CD14-positive monocyte (primary cell): ENCODE measurements around the gene RALGAPB. TPM values are rescaled to one million over a fixed set of nuclear protein-coding genes. Genes with fewer than 3 reads are reported as not detected.

Source experiments
- DNase-seq, 3 donors: peaks; one replicate each; pipeline ENCODE4 v3.0.0-alpha.2; 2011 to 2022
- H2AFZ ChIP-seq: 2 replicates; pipeline ENCODE4 v1.6.0; 2012; ENCODE audit warnings: mild to moderate bottlenecking, low read depth, low read length, inconsistent platforms; ENCODE audit not compliant: insufficient read depth, poor library complexity, severe bottlenecking
- H3K27ac ChIP-seq, 2 donors: 1 replicate in 1 of 2; 2 replicates in 1 of 2; pipeline ENCODE4 v1.5.1; 2012 to 2013; ENCODE audit warnings: low read length in 2 of 2, control low read depth in 1 of 2, inconsistent platforms in 1 of 2, low read depth in 1 of 2, mild to moderate bottlenecking in 1 of 2
- H3K27me3 ChIP-seq, 2 donors: one replicate each; pipeline versions ENCODE4 v1.6.0 to v1.6.1; 2011 to 2013; ENCODE audit warnings: low read length in 2 of 2; ENCODE audit not compliant: control insufficient read depth in 2 of 2, insufficient read depth in 2 of 2
- H3K36me3 ChIP-seq, 2 donors: replicated peaks in 1 of 2; 1 replicate in 1 of 2; 2 replicates in 1 of 2; pipeline versions ENCODE4 v1.5.1 to v1.6.1; 2012 to 2013; ENCODE audit warnings: low read length in 2 of 2, control low read depth in 1 of 2, inconsistent platforms in 1 of 2, mild to moderate bottlenecking in 1 of 2; ENCODE audit not compliant: insufficient read depth in 2 of 2, control insufficient read depth in 1 of 2
- H3K4me1 ChIP-seq, 2 donors: 1 replicate in 1 of 2; 2 replicates in 1 of 2; pipeline versions ENCODE4 v1.5.1 to v1.6.1; 2012 to 2013; ENCODE audit warnings: low read length in 2 of 2, control low read depth in 1 of 2, inconsistent platforms in 1 of 2, mild to moderate bottlenecking in 1 of 2, moderate library complexity in 1 of 2; ENCODE audit not compliant: insufficient read depth in 2 of 2, control insufficient read depth in 1 of 2
- H3K4me2 ChIP-seq: replicated peaks from 2 replicates; pipeline ENCODE3; 2012; ENCODE audit warnings: low read length, moderate library complexity, mild to moderate bottlenecking; ENCODE audit not compliant: poor library complexity, severe bottlenecking; ENCODE audit errors: extremely low read depth
- H3K4me3 ChIP-seq, 3 experiments: fragments of 200-600 bp in 1 of 3; sonication (generic) in 1 of 3; replicated peaks in 1 of 3; 1 replicate in 2 of 3; 2 replicates in 1 of 3; pipeline ENCODE4 v1.5.1; 2011 to 2013; ENCODE audit warnings: low read length in 3 of 3, mild to moderate bottlenecking in 3 of 3, control low read depth in 2 of 3, low read depth in 2 of 3, inconsistent platforms in 1 of 3, moderate library complexity in 1 of 3
- H3K79me2 ChIP-seq: 2 replicates; pipeline ENCODE4 v1.6.0; 2012; ENCODE audit warnings: mild to moderate bottlenecking, control low read depth, inconsistent platforms, low read length, moderate library complexity; ENCODE audit not compliant: insufficient read depth
- H3K9ac ChIP-seq: 2 replicates; pipeline ENCODE4 v1.6.0; 2017; ENCODE audit warnings: low read length, mild to moderate bottlenecking; ENCODE audit not compliant: insufficient read depth, poor library complexity, severe bottlenecking
- H3K9me3 ChIP-seq, 2 donors: replicated peaks in 1 of 2; 1 replicate in 1 of 2; 2 replicates in 1 of 2; pipeline versions ENCODE4 v1.5.1 to v1.6.1; 2012 to 2013; ENCODE audit warnings: low read length in 2 of 2, control low read depth in 1 of 2; ENCODE audit not compliant: control insufficient read depth in 1 of 2, insufficient read depth in 1 of 2
- H4K20me1 ChIP-seq: 2 replicates; pipeline ENCODE4 v1.6.0; 2012; ENCODE audit warnings: mild to moderate bottlenecking, low read length, control low read depth, moderate library complexity; ENCODE audit not compliant: insufficient read depth
- H3K27ac Mint-ChIP-seq, 7 donors: one replicate each; pipeline ENCODE4 v1.8.0; 2020; ENCODE audit warnings: mild to moderate bottlenecking in 7 of 7, mixed read lengths in 7 of 7, moderate library complexity in 6 of 7, inconsistent platforms in 2 of 7
- H3K27me3 Mint-ChIP-seq, 3 donors: one replicate each; pipeline ENCODE4 v1.8.0; 2021 to 2022; ENCODE audit warnings: low read depth in 3 of 3, mild to moderate bottlenecking in 3 of 3, mixed read lengths in 3 of 3, moderate library complexity in 3 of 3, inconsistent platforms in 1 of 3
- H3K36me3 Mint-ChIP-seq, 2 donors: one replicate each; pipeline ENCODE4 v1.8.0; 2020; ENCODE audit warnings: mixed read lengths in 2 of 2, inconsistent platforms in 1 of 2, mild to moderate bottlenecking in 1 of 2
- H3K4me1 Mint-ChIP-seq: one replicate; pipeline ENCODE4 v1.8.0; 2020; ENCODE audit warnings: mild to moderate bottlenecking, mixed read lengths
- H3K4me3 Mint-ChIP-seq, 2 donors: one replicate each; pipeline ENCODE4 v1.8.0; 2020; ENCODE audit warnings: mild to moderate bottlenecking in 2 of 2, mixed read lengths in 2 of 2, moderate library complexity in 1 of 2
- H3K9me3 Mint-ChIP-seq, 7 donors: one replicate each; pipeline ENCODE4 v1.8.0; 2020 to 2022; ENCODE audit warnings: mixed read lengths in 7 of 7, mild to moderate bottlenecking in 6 of 7, moderate library complexity in 6 of 7, inconsistent platforms in 2 of 7
- CTCF ChIP-seq: fragments of 200-600 bp; IDR thresholded peaks from one replicate; pipeline ENCODE4 v1.8.0; 2022; ENCODE audit warnings: antibody characterized with exemption, mild to moderate bottlenecking
- WGBS: methylation state at CpG from one replicate; pipeline ENCODE4 v1.1.5; 2013; ENCODE audit warnings: missing lambda C conversion rate; ENCODE audit not compliant: insufficient coverage; 5-methylcytosine and 5-hydroxymethylcytosine counted together
- intact Hi-C, 2 donors: fragments of 100-400 bp; cut with micrococcal nuclease; formaldehyde crosslinking; loops; one replicate each; pipeline versions ENCODE4 v1.15.0 to v1.15.1; 2023
- polyA plus RNA-seq, 3 donors: library from polyadenylated mRNA; depleted of rRNA in 1 of 3; unstranded in 2 of 3; stranded (reverse) in 1 of 3; fragments of 300-500 nt in 2 of 3; fragments of >200 nt in 1 of 3; fragmentation: Illumina TruSeq in 2 of 3; gene quantifications; 1 replicate in 2 of 3; 2 replicates in 1 of 3; pipeline ENCODE4 v1.2.3, GENCODE V29; 2012 to 2021

The RALGAPB gene
- polyA plus RNA-seq, 3 donors, result 4.7 to 15.5 (median 6.1) TPM

- Histone ChIP-seq H4K20me1 (peaks cover 28% of the 10 kb centered on the region), H3K27ac (no peak overlapping the region), H3K4me3 (no peak overlapping the region), H3K9ac (no peak overlapping the region), H2AFZ (peak overlapping the region; percentile 95), H3K9me3 (peaks cover 0 to 3% of the 10 kb centered on the region in 2 donors), H3K79me2 (peaks cover 36% of the 10 kb centered on the region), H3K27me3 (no peaks in the 10 kb centered on the region), H3K36me3 (no peaks in the 10 kb centered on the region), H3K4me2 (no peak overlapping the region), H3K4me1 (peaks cover 21 to 23% of the 10 kb centered on the region in 2 donors)
- peak overlapping the region in 2 of 7 donors; percentile 4 to 75 for H3K27ac Mint-ChIP-seq
- no peak for DNase-seq
- no CpG with 5 or more reads among the region's 1 CpG for WGBS
- H3K4me1 Mint-ChIP-seq, result peaks cover 31% of the 10 kb centered on the region
- H3K9me3 Mint-ChIP-seq, result peaks cover 3 to 5% (median 4%) of the 10 kb centered on the region in 7 donors
- peaks cover 2 to 5% (median 3%) of the 10 kb centered on the region in 3 donors for H3K27me3 Mint-ChIP-seq
- intact Hi-C loops, result loop anchor here (5.0 kb wide), 1 partner anchor 34 kb away; the partner anchor contains the start of gene SNHG17 (in 2 of the 2)
- H3K4me3 Mint-ChIP-seq, result no peak overlapping the region
- no peak for TF ChIP-seq CTCF
- peaks cover 3 to 9% of the 10 kb centered on the region in 2 donors for H3K36me3 Mint-ChIP-seq
These were observed 1.4 kb upstream of the RALGAPB start for GRCh38 chr20:38471245-38471644.

GRCh38 chr20:38471987-38472512 lies 593 bp upstream of the RALGAPB start:
- no peak for TF ChIP-seq CTCF
- Mint-ChIP-seq H3K9me3 (peaks cover 3 to 5% (median 4%) of the 10 kb centered on the region in 7 donors), H3K4me1 (peaks cover 31% of the 10 kb centered on the region), H3K36me3 (peaks cover 3 to 9% of the 10 kb centered on the region in 2 donors), H3K27ac (peak overlapping the region; percentile 75 to 90 (median 85)), H3K4me3 (peak overlapping the region; percentile 89 to 94), H3K27me3 (peaks cover 2 to 5% (median 3%) of the 10 kb centered on the region in 3 donors)
- Histone ChIP-seq H3K36me3 (no peaks in the 10 kb centered on the region), H2AFZ (peak overlapping the region; percentile 95), H4K20me1 (peaks cover 36% of the 10 kb centered on the region), H3K4me2 (peak overlapping the region; percentile 88), H3K27ac (peak overlapping the region in 1 of 2 donors; percentile 79), H3K4me3 (peak overlapping the region; percentile 61 to 86 (median 75)), H3K9me3 (peaks cover 0 to 3% of the 10 kb centered on the region in 2 donors), H3K79me2 (peaks cover 44% of the 10 kb centered on the region), H3K27me3 (no peaks in the 10 kb centered on the region), H3K9ac (peak overlapping the region; percentile 95), H3K4me1 (peaks cover 21 to 23% of the 10 kb centered on the region in 2 donors)
- no peak for DNase-seq
- intact Hi-C loops, result loop anchor here (5.0 kb wide), 1 partner anchor 35 kb away; the partner anchor contains the start of gene SNHG17 (in 2 of the 2)
- 31% methylated on average over 7 of the region's 12 CpGs for WGBS
